Lung microvascular endothelial cell (primary cell): ENCODE results near the gene DNM3. TPM values are rescaled to one million over a fixed set of nuclear protein-coding genes. Genes with fewer than 3 reads are reported as not detected.
"Not testable (repeated sequence)": the region's sequence is repeated elsewhere in the genome, so short reads cannot be mapped to it uniquely, and the experiment has no call there.

ENCODE experiments used
- DNase-seq, 2 donors: peaks; one replicate each; pipeline versions ENCODE4 v3.0.0 to v3.0.0-alpha.2; 2010; ENCODE audit warnings: low read depth in 2 of 2
- total RNA-seq: library from RNA; depleted of rRNA; stranded (reverse); fragments of >200 nt; gene quantifications from 2 replicates; pipeline ENCODE4 v1.2.1, GENCODE V29; 2014

The DNM3 gene
- total RNA-seq, 1 donor from 2014 or later = 4.0 TPM

GRCh38 chr1:172273647-172274396 is 432.5 kb downstream of the DNM3 start:
- no peak for DNase-seq

DNA sequence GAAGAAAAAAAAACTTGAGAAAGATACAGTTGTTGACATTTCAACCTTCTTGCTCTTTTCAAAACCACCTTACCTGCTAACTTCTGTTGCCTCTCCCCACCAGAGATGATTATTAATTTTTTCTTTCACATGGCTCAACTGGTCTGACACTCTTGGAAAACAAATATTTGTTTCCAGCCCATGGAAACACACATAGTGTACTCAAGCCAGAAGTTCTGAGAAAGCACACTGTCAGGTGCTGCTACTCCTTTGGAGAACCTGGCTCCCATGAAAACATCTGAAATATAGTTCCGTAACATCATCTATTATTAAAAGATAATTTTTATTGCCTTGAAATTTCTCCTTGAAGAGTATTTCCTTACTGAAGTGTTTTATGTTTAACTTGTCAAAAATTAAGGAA is 434.2 kb downstream of the DNM3 start:
- DNase-seq = no peak

DNA sequence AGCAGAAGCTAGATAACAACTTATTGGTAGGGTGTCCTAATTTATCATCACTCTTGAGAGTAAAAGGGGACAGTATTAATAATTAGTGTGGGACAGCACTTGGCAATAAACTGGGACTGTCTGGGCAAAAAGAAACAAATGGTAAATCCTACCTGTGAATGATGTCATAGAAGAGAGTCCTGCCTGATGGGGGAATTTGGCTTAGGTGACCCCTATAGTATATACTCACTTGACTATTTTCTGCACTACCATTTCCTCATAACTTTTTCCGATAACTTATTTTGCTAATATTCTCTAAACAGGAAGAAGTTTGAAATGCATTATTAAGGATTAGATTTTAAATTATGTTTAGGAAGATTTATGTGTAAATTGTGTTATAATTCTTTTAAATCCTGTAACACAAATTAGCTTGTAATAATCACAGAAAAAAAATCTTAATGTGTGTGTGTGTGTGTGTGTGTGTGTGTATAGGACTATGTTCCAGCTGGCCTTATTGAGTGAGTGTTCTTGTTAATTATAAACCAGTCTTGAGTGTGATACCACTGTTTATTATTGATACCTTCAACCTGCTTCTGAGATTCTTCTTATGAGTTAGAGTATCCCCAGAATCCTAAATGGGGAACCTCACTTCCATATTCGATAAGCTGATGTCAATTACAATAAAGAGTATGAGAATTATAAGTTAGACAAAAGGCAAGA is 435.0 kb downstream of the DNM3 start:
- no peak for DNase-seq

DNA sequence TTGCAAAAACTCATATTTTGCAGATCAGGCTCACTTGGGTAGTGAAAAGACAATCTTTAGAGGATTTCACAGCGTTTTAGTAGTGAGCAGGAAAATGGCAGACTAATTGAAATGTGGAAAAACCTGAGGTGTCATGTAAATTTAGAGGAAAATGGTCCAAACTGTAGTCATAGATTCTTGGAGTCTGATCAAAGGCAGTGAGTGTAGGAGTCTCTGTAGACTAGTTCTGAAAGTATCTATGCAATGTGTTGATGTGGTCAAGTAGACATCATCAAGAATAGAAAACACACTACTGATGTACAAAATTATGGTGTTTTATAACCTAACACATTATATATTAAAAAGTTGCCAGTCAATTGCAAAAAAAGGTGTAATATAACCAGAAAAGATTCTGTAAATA is 436.0 kb downstream of the DNM3 start:
- no peak for DNase-seq

DNA sequence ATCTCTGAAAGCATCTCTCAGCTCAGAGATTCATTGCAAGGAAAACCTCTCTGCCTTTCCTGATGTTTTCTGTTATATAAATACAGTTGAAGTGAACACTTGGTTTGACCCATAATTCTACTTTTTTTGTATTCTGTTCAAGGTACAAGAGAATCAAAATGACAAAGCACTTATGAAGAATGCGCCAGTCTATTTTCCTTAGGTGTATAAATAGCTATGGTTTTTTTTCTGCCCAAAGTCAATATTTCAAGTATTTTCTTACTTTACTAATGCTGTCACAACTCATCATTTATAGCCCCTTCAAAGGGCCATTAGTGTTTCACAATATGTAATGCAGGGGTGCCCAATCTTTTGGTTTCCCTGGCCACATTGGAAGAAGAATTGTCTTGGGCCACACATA is 436.7 kb downstream of the DNM3 start:
- DNase-seq = no peak

- DNase-seq = no peak
Observed at GRCh38 chr1:172278478-172278877, 437.2 kb downstream of the DNM3 start.

GRCh38 chr1:172279939-172280636 is 438.8 kb downstream of the DNM3 start:
- DNase-seq = peak in 1 of 2 donors; percentile 40

DNA sequence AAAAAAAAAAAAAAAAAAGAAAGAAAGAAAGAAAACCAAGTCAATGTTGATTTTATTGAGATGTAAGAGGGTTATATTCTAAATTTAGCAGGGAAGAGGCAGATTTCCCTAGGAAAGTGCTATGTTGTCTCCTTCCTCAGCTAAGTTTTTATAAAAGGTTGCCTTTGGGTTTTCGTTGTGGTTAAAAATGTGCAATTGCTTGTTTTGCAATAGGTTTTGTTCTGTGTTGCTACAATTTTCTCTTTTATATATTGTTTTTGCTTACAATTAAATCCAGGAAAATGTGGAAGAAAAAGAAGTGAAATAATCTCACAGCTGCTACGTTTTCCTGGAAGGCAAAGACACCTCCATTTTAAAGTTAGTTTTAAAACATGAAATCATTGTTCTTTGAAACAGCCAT is 442.5 kb downstream of the DNM3 start:
- no peak for DNase-seq

- peak in 1 of 2 donors; percentile 26 for DNase-seq
Observed at GRCh38 chr1:172286629-172287076, 445.4 kb downstream of the DNM3 start.

DNA sequence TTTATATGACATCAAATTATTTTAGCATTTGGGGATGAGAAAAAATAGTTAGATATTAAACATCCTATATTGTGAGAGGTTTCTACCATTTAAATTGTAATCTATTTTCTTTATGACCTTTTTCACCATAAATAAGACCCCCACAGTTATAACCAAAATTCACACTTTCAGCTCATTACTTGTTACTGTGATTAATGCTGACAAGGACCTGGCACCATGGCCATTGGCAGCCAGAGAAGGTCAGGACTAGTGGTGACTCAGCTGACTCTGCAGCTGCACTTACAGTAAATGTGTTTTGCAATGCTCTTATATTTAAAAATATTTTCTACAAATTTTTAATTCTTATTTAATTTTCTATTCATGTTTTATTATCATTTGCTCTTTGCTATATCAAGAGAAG is 445.9 kb downstream of the DNM3 start:
- DNase-seq = peak; percentile 49 to 75

DNA sequence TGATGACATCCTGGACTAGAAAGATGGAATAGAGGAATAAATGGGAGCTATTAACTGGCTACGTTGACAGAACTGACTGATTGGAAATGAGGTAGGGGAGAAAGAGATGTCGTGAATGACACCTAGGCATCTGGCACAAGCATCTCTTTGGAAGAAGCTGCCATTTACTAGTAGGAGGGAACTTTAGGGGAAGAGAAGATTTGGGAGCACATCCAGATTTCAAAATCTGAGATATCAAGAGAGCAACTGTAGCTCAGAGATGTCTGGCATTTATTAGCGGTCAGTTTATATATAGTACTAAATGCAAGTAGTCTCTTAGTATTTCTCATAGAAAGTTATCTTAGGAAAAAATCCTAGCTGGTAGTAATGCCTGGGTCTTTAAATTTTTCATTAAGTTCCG is 447.3 kb downstream of the DNM3 start:
- no peak for DNase-seq

GRCh38 chr1:172289448-172289847 is 448.1 kb downstream of the DNM3 start:
- DNase-seq = no peak

DNA sequence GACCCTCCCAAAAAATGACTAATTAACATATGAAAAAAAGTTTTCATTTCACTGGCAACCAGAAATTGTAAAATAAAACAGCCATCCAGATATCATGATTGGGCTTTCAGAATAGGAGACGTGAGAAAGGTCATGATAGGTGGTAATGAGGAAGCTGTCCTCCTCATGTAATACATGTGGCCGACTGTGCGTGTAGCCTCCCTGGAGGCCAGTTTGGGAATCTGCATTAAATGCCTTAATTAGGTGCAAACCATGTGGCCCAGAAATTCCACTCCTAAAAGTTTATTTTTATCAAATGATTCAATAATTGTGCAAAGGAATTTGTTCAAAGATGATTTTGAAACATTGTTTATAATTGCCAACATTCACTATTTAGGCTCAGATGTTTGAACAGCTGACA is 451.5 kb downstream of the DNM3 start:
- no peak for DNase-seq

- no peak for DNase-seq
Observed at GRCh38 chr1:172293429-172293828, 452.1 kb downstream of the DNM3 start.

DNA sequence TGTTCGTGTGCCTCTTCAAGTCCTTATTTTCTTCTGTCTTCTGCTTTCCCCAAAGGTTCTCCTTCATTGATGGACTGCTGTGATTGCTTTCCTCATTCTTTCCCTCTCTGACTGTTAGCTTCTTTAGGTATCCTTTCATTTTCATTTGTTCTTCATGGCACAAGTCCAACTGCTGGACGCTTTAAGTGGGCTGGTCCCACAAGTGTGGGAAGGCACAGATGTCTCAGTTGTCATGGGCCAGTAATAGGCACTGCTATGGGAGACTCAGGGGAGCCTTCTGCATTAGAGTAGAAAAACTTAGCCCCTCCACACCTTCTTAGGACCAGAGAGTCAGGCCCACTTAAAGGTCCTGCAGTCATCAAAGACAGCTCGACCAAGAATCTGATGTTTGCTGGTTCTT is 456.8 kb downstream of the DNM3 start:
- DNase-seq = no peak

GRCh38 chr1:172298911-172299310 is 457.6 kb downstream of the DNM3 start:
- DNase-seq = no peak

- no peak for DNase-seq
Observed at GRCh38 chr1:172299515-172299914, 458.2 kb downstream of the DNM3 start.

- not testable (repeated sequence) for DNase-seq
Observed at GRCh38 chr1:172307508-172307907, 466.2 kb downstream of the DNM3 start.

DNA sequence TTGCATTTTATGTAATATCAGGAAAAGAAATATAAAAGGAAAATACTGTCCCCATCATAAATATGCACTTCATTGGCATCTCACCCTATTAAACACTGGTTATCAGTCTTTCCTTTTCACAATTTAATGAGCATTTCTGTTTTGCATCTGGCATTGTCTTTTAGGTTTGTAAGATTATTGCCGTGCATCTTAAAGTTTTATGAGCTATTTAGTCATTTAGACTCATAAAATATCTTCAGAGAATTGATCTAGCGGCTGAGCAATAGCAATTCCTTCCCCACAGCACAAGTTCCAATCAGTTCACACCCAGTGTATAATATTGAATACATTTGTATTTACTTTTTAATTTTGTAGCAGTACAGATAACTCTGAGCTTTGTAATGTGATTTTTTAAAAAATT is 466.8 kb downstream of the DNM3 start:
- no peak for DNase-seq

GRCh38 chr1:172308577-172308976 is 467.3 kb downstream of the DNM3 start:
- no peak for DNase-seq

- DNase-seq = peak; percentile 35 to 76
Observed at GRCh38 chr1:172320733-172321132, 479.4 kb downstream of the DNM3 start.

GRCh38 chr1:172321451-172321850 is 480.2 kb downstream of the DNM3 start:
- peak in 1 of 2 donors; percentile 62 for DNase-seq
